IPS-11a (cell line): ENCODE data around the gene MRPL24.
A peak's percentile ranks its signal among the peaks of the same experiment; 100 is the strongest.

Experiments used
- H3K4me3 ChIP-seq: one replicate; pipeline ENCODE4 v1.5.1; 2013; ENCODE audit warnings: low read depth, low read length, control low read depth

The MRPL24 gene

GRCh38 chr1:156692925-156693847 is 47.7 kb downstream of the MRPL24 start:
- peak overlapping the region; percentile 20 for H3K4me3 ChIP-seq

GRCh38 chr1:156692441-156692924 is 48.4 kb downstream of the MRPL24 start:
- peak overlapping the region; percentile 20 for H3K4me3 ChIP-seq

GRCh38 chr1:156691665-156692440 is 49.0 kb downstream of the MRPL24 start:
- H3K4me3 ChIP-seq: no peak overlapping the region

GRCh38 chr1:156691191-156691590 is 49.7 kb downstream of the MRPL24 start:
- no peak overlapping the region for H3K4me3 ChIP-seq

- no peak overlapping the region for H3K4me3 ChIP-seq
These were observed 50.2 kb downstream of the MRPL24 start for GRCh38 chr1:156690675-156691036.

- H3K4me3 ChIP-seq: no peak overlapping the region
These were observed 50.8 kb downstream of the MRPL24 start for GRCh38 chr1:156689953-156690674.

- H3K4me3 ChIP-seq: no peak overlapping the region
These were observed 51.6 kb downstream of the MRPL24 start for GRCh38 chr1:156689035-156689952.
